GM19455 (cell line): Measurements from ENCODE around the gene TTC39C.

ENCODE experiments used
- ATAC-seq: cut with Tn5 transposase; IDR thresholded peaks from one replicate; pipeline ENCODE4 v1.9.1; 2021; ENCODE audit not compliant: unreplicated experiment

The TTC39C gene

DNA sequence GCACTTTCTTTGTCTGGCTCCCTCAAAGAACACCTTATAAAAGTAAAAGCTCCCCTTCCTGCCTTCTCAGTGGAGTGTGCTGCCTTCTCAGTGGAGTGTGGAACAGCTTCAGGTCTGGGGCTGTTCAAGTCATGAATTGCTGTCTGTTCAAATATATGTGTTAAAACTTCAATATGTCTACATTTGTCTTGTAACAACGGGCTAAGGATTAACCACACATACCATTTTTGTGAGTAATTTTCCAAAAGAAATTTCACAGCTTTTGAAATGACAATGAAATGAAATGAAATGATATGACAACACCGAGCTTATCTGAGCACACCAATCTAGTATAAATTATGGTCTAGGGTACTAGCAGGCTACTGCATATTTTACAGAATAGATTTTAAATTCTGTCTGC is 167.3 kb downstream of the TTC39C start:
- no peak for ATAC-seq
